GM12878 (cell line): Measurements from ENCODE around the gene LIG3. TPM values are rescaled to one million over a fixed set of nuclear protein-coding genes. Genes with fewer than 3 reads are reported as not detected.
A peak's percentile ranks its signal among the peaks of the same experiment; 100 is the strongest.

ENCODE experiments used
- ATAC-seq: fragments of 200-7000 bp; cut with Tn5 transposase; 3 replicates; pipeline ENCODE4 v1.9.1; 2020; ENCODE audit warnings: mild to moderate bottlenecking, moderate library complexity
- BruUV-seq: library from RNA; stranded (reverse); fragments of 400-500 nt; replicated peaks from 2 replicates; lab custom pipeline; 2021; lab: Mats Ljungman, UMichigan
- CTCF ChIA-PET: fragments of 300-600 bp; sonication (Branson Sonifier 250); formaldehyde crosslinking; extraction: SDS; loops from one replicate; lab custom pipeline; 2021; ENCODE audit warnings: inconsistent platforms; lab: Yijun Ruan, JAX
- POLR2A ChIA-PET: fragments of 350-600 bp; formaldehyde crosslinking; extraction: SDS; loops from one replicate; lab custom pipeline; 2021; ENCODE audit warnings: inconsistent platforms; lab: Charles Lee
- RAD21 ChIA-PET: fragments of 300-600 bp; sonication (Branson Sonifier 250); formaldehyde crosslinking; loops from one replicate; lab custom pipeline; 2023; ENCODE audit warnings: antibody characterized with exemption; ENCODE audit not compliant: unreplicated experiment; lab: Charles Lee
- SMC1A ChIA-PET: fragments of 300-600 bp; sonication (Branson Sonifier 250); formaldehyde crosslinking; loops from one replicate; lab custom pipeline; 2023; ENCODE audit not compliant: unreplicated experiment, uncharacterized antibody; lab: Charles Lee
- DNase-seq: peaks from one replicate; pipeline ENCODE4 v3.0.0-alpha.2; 2011; ENCODE audit warnings: low read depth, low spot score
- FAIRE-seq: peaks from 3 replicates; lab custom pipeline; 2011; peaks lifted over from hg19 to GRCh38; lab: Jason Lieb, UNC
- H2AFZ ChIP-seq: 2 replicates; pipeline ENCODE4 v1.6.0; 2011; ENCODE audit warnings: low read depth, low read length, control low read depth; ENCODE audit not compliant: control insufficient read depth
- H3K27ac ChIP-seq: 2 replicates; pipeline ENCODE4 v1.5.1; 2011; ENCODE audit warnings: control low read depth; ENCODE audit not compliant: control insufficient read depth, insufficient read depth
- H3K27me3 ChIP-seq, 2 experiments: replicated peaks in 1 of 2; 2 replicates each; pipeline versions ENCODE4 v1.6.0 to v1.6.1; 2011; ENCODE audit warnings: low read length in 1 of 2; ENCODE audit not compliant: control insufficient read depth in 2 of 2, insufficient read depth in 2 of 2
- H3K36me3 ChIP-seq, 2 experiments: 2 replicates each; pipeline ENCODE4 v1.5.1; 2011; ENCODE audit warnings: low read length in 1 of 2; ENCODE audit not compliant: control insufficient read depth in 2 of 2, insufficient read depth in 2 of 2
- H3K4me1 ChIP-seq: 2 replicates; pipeline ENCODE4 v1.6.1; 2011; ENCODE audit warnings: mild to moderate bottlenecking, low read length, moderate library complexity, mixed read lengths; ENCODE audit not compliant: control insufficient read depth, insufficient read depth
- H3K4me2 ChIP-seq: 2 replicates; pipeline ENCODE4 v1.6.0; 2011; ENCODE audit warnings: control low read depth; ENCODE audit not compliant: control insufficient read depth, insufficient read depth
- H3K4me3 ChIP-seq: fragments of 200-600 bp; sonication (generic); 2 replicates; pipeline ENCODE4 v1.5.1; 2016
- H3K79me2 ChIP-seq: 2 replicates; pipeline ENCODE4 v1.6.0; 2011; ENCODE audit warnings: low read length; ENCODE audit not compliant: control insufficient read depth, insufficient read depth
- H3K9ac ChIP-seq: 2 replicates; pipeline ENCODE4 v1.8.0; 2011; ENCODE audit warnings: low read length, control low read depth, mixed read lengths; ENCODE audit not compliant: control insufficient read depth, insufficient read depth
- H3K9me3 ChIP-seq: replicated peaks from 3 replicates; pipeline ENCODE4 v1.5.1; 2011; ENCODE audit warnings: mild to moderate bottlenecking, low read length; ENCODE audit not compliant: control insufficient read depth, insufficient read depth
- H4K20me1 ChIP-seq: 2 replicates; pipeline ENCODE4 v1.6.0; 2011; ENCODE audit not compliant: control insufficient read depth, insufficient read depth
- DPF2 ChIP-seq: fragments of 450-650 bp; IDR thresholded peaks from 2 replicates; pipeline ENCODE4 v1.6.1; 2017; ENCODE audit warnings: mild to moderate bottlenecking
- FOS ChIP-seq: IDR thresholded peaks from 3 replicates; pipeline ENCODE4 v1.6.1; 2011; ENCODE audit warnings: borderline replicate concordance; ENCODE audit not compliant: insufficient read length; ENCODE audit errors: extremely low read depth
- HDAC2 ChIP-seq: fragments of 200-600 bp; sonication (generic); IDR thresholded peaks from 2 replicates; pipeline ENCODE4 v1.6.1; 2017
- MTA2 ChIP-seq: fragments of 450-650 bp; IDR thresholded peaks from 2 replicates; pipeline ENCODE4 v1.6.1; 2016; ENCODE audit warnings: low read depth, mild to moderate bottlenecking, moderate library complexity
- MXI1 ChIP-seq: fragments of 150-350 bp; IDR thresholded peaks from 2 replicates; pipeline ENCODE4 v1.6.1; 2011; ENCODE audit warnings: low read depth, mild to moderate bottlenecking, inconsistent platforms, low read length, improper control_type of control experiment
- NFIC ChIP-seq: IDR thresholded peaks from 2 replicates; pipeline ENCODE4 v1.6.1; 2012; ENCODE audit warnings: low read depth, mild to moderate bottlenecking, inconsistent platforms, low read length, moderate library complexity
- RUNX3 ChIP-seq: IDR thresholded peaks from 2 replicates; pipeline ENCODE4 v1.6.1; 2012; ENCODE audit warnings: low read length, inconsistent platforms
- SREBF1 ChIP-seq: IDR thresholded peaks from 2 replicates; pipeline ENCODE4 v1.6.1; 2012; ENCODE audit warnings: mild to moderate bottlenecking, low read length
- ZBED1 ChIP-seq: IDR thresholded peaks from 2 replicates; pipeline ENCODE4 v1.6.1; 2016; ENCODE audit warnings: borderline replicate concordance
- WGBS: methylation state at CpG from one replicate; pipeline ENCODE4 v1.1.6; 2016; ENCODE audit warnings: low lambda C conversion rate; ENCODE audit not compliant: insufficient replicate concordance, insufficient coverage; ENCODE audit errors: missing lambda C conversion rate; 5-methylcytosine and 5-hydroxymethylcytosine counted together
- in situ Hi-C: fragments of 300-500 bp; cut with MboI; formaldehyde crosslinking; loops from 9 replicates; pipeline ENCODE4 v1.14.3; 2018; ENCODE audit warnings: mixed read lengths
- intact Hi-C: fragments of 100-400 bp; cut with micrococcal nuclease; formaldehyde crosslinking; loops from one replicate; pipeline ENCODE4 v1.14.2; 2022; ENCODE audit not compliant: unreplicated experiment
- polyA plus RNA-seq, 11 experiments: library from polyadenylated mRNA; depleted of rRNA in 4 of 11; unstranded in 6 of 11; stranded (reverse) in 5 of 11; fragments of >200 nt; fragmentation: Nextera tagmentation in 4 of 11; fragmentation: Illumina TruSeq in 1 of 11; extraction: Ambion mirVana in 4 of 11; extraction: Trizol in 1 of 11; gene quantifications; 1 replicate in 1 of 11; 2 replicates in 10 of 11; pipeline versions ENCODE4 v1.2.1 to v1.2.3, GENCODE V29; 2011 to 2016; ENCODE audit warnings: inconsistent platforms in 2 of 11, missing spikeins in 2 of 11, low read depth in 1 of 11
- total RNA-seq, 4 experiments: library from RNA; depleted of rRNA in 3 of 4; stranded (reverse); fragments of >200 nt in 3 of 4; fragmentation: Illumina TruSeq in 1 of 4; extraction: Trizol in 1 of 4; gene quantifications; 2 replicates each; pipeline versions ENCODE4 v1.2.1 to v1.2.3, GENCODE V29; 2013 to 2021
- TF ChIP-seq, protein P1 (sequence below): IDR thresholded peaks from 2 replicates; pipeline ENCODE4 v1.6.1; 2011; ENCODE audit warnings: borderline replicate concordance, low read depth, mild to moderate bottlenecking, moderate library complexity, mixed read lengths, low read length; ENCODE audit not compliant: insufficient read depth; ENCODE audit errors: extremely low read length
- TF ChIP-seq, protein P2 (sequence below): fragments of 450-650 bp; IDR thresholded peaks from 2 replicates; pipeline ENCODE4 v1.6.1; 2016; ENCODE audit warnings: mild to moderate bottlenecking, moderate library complexity, borderline replicate concordance
- TF ChIP-seq, protein P3 (sequence below): fragments of 450-650 bp; IDR thresholded peaks from 2 replicates; pipeline ENCODE4 v1.6.1; 2017; ENCODE audit warnings: mild to moderate bottlenecking, low read depth, inconsistent platforms; ENCODE audit not compliant: poor library complexity, severe bottlenecking
- TF ChIP-seq, protein P4 (sequence below): fragments of 450-650 bp; IDR thresholded peaks from 2 replicates; pipeline ENCODE4 v1.6.1; 2016; ENCODE audit warnings: mild to moderate bottlenecking
- TF ChIP-seq, protein P5 (sequence below): fragments of 450-650 bp; IDR thresholded peaks from 2 replicates; pipeline ENCODE4 v1.6.1; 2016; ENCODE audit warnings: mild to moderate bottlenecking

LIG3 gene
- total and polyA plus RNA-seq, 10 of the 15 experiments (the other 5 are each of a cell fraction or from before 2014, with no cell fraction given): 6.5 to 45.4 (median 31.0) TPM

GRCh38 chr17:35041390-35041789 is 61.1 kb downstream of the LIG3 start:
- in situ Hi-C loops: no loop called here
- BruUV-seq: no TSS peak
- DNase-seq: no peak
- H3K4me1 ChIP-seq: peaks cover 20% of the 10 kb centered on the region
- POLR2A ChIA-PET: interaction anchor here (0.8 to 2.3 kb wide), 7 partner anchors 10 to 59 kb away, joined by 3 to 10 read pairs (median 4); partner anchors contain the start of gene RFFL
- CTCF ChIA-PET: interaction anchor here (0.8 to 3.4 kb wide), 10 partner anchors 9 to 48 kb away, joined by 3 to 9 read pairs (median 4); partner anchors contain the start of gene RFFL
- ATAC-seq: peak; percentile 50
- H3K36me3 ChIP-seq: no peaks in the 10 kb centered on the region; a peak in 1 of 4 replicates
- no peak for FAIRE-seq
- no peaks in the 10 kb centered on the region for H3K27me3 ChIP-seq
- H3K4me3 ChIP-seq: no peak overlapping the region
- H3K9ac ChIP-seq: no peak overlapping the region
- no peaks in the 10 kb centered on the region for H4K20me1 ChIP-seq
- H3K79me2 ChIP-seq: peaks cover 29% of the 10 kb centered on the region
- RAD21 ChIA-PET: interaction anchor here (0.7 to 2.3 kb wide), 8 partner anchors 10 to 48 kb away, joined by 3 to 12 read pairs (median 3); partner anchors contain the start of gene RFFL
- SMC1A ChIA-PET: interaction anchor here (0.9 to 2.1 kb wide), 14 partner anchors 10 to 78 kb away, joined by 3 to 17 read pairs (median 4); partner anchors contain the start of genes RAD51D and RFFL
- no peaks in the 10 kb centered on the region; the same call in 2 of the 3 replicates for H3K9me3 ChIP-seq
- no peak overlapping the region for H3K27ac ChIP-seq
- H3K4me2 ChIP-seq: no peak overlapping the region
- H2AFZ ChIP-seq: no peak overlapping the region
- WGBS: 90% methylated on average over 7 of the region's 7 CpGs
- intact Hi-C loops: no loop called here
- TF ChIP-seq DPF2: peak; percentile 41; the same call in 1 of the 2 replicates
- TF ChIP-seq, protein P1, sequence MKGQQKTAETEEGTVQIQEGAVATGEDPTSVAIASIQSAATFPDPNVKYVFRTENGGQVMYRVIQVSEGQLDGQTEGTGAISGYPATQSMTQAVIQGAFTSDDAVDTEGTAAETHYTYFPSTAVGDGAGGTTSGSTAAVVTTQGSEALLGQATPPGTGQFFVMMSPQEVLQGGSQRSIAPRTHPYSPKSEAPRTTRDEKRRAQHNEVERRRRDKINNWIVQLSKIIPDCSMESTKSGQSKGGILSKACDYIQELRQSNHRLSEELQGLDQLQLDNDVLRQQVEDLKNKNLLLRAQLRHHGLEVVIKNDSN: no peak
- no peak for TF ChIP-seq MXI1
- TF ChIP-seq ZBED1: no peak
- TF ChIP-seq, protein P2, sequence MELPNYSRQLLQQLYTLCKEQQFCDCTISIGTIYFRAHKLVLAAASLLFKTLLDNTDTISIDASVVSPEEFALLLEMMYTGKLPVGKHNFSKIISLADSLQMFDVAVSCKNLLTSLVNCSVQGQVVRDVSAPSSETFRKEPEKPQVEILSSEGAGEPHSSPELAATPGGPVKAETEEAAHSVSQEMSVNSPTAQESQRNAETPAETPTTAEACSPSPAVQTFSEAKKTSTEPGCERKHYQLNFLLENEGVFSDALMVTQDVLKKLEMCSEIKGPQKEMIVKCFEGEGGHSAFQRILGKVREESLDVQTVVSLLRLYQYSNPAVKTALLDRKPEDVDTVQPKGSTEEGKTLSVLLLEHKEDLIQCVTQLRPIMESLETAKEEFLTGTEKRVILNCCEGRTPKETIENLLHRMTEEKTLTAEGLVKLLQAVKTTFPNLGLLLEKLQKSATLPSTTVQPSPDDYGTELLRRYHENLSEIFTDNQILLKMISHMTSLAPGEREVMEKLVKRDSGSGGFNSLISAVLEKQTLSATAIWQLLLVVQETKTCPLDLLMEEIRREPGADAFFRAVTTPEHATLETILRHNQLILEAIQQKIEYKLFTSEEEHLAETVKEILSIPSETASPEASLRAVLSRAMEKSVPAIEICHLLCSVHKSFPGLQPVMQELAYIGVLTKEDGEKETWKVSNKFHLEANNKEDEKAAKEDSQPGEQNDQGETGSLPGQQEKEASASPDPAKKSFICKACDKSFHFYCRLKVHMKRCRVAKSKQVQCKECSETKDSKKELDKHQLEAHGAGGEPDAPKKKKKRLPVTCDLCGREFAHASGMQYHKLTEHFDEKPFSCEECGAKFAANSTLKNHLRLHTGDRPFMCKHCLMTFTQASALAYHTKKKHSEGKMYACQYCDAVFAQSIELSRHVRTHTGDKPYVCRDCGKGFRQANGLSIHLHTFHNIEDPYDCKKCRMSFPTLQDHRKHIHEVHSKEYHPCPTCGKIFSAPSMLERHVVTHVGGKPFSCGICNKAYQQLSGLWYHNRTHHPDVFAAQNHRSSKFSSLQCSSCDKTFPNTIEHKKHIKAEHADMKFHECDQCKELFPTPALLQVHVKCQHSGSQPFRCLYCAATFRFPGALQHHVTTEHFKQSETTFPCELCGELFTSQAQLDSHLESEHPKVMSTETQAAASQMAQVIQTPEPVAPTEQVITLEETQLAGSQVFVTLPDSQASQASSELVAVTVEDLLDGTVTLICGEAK: no peak
- no peak for TF ChIP-seq NFIC
- TF ChIP-seq, protein P3, sequence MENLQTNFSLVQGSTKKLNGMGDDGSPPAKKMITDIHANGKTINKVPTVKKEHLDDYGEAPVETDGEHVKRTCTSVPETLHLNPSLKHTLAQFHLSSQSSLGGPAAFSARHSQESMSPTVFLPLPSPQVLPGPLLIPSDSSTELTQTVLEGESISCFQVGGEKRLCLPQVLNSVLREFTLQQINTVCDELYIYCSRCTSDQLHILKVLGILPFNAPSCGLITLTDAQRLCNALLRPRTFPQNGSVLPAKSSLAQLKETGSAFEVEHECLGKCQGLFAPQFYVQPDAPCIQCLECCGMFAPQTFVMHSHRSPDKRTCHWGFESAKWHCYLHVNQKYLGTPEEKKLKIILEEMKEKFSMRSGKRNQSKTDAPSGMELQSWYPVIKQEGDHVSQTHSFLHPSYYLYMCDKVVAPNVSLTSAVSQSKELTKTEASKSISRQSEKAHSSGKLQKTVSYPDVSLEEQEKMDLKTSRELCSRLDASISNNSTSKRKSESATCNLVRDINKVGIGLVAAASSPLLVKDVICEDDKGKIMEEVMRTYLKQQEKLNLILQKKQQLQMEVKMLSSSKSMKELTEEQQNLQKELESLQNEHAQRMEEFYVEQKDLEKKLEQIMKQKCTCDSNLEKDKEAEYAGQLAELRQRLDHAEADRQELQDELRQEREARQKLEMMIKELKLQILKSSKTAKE: peak; percentile 22
- peak; percentile 73; the same call in 1 of the 2 replicates for TF ChIP-seq MTA2
- TF ChIP-seq HDAC2: no peak
- TF ChIP-seq SREBF1: no peak
- TF ChIP-seq FOS: no peak
- TF ChIP-seq, protein P4, sequence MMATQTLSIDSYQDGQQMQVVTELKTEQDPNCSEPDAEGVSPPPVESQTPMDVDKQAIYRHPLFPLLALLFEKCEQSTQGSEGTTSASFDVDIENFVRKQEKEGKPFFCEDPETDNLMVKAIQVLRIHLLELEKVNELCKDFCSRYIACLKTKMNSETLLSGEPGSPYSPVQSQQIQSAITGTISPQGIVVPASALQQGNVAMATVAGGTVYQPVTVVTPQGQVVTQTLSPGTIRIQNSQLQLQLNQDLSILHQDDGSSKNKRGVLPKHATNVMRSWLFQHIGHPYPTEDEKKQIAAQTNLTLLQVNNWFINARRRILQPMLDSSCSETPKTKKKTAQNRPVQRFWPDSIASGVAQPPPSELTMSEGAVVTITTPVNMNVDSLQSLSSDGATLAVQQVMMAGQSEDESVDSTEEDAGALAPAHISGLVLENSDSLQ: no peak
- TF ChIP-seq, protein P5, sequence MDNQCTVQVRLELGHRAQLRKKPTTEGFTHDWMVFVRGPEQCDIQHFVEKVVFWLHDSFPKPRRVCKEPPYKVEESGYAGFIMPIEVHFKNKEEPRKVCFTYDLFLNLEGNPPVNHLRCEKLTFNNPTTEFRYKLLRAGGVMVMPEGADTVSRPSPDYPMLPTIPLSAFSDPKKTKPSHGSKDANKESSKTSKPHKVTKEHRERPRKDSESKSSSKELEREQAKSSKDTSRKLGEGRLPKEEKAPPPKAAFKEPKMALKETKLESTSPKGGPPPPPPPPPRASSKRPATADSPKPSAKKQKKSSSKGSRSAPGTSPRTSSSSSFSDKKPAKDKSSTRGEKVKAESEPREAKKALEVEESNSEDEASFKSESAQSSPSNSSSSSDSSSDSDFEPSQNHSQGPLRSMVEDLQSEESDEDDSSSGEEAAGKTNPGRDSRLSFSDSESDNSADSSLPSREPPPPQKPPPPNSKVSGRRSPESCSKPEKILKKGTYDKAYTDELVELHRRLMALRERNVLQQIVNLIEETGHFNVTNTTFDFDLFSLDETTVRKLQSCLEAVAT: peak; percentile 55; the same call in 1 of the 2 replicates
- TF ChIP-seq RUNX3: no peak
